GM10847 (cell line): Measurements from ENCODE around the gene RCBTB1.

ENCODE experiments used
- POLR2A ChIP-seq: IDR thresholded peaks from 2 replicates; pipeline ENCODE4 v1.6.1; 2011; ENCODE audit not compliant: insufficient read length; ENCODE audit errors: extremely low read depth

The RCBTB1 gene

DNA sequence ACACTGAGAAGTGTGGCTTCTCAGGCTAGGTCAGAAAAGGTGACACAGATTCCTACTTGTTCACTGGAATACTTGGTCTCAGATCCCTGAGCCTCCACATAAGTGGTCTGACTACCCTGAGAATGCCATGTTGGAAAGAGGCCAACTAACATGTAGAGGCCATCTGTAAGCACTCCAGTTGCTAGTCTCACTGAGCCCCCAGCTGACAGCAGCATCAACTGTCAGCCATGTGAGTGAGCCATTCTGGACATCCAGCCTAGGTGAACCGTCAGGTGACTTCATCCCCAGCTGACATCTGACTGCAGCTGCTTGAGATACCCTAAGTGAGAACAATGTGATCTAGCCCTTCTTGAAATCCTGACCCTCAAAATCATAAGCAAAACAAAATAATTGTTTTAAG is 24.8 kb upstream of the RCBTB1 start:
- no peak for TF ChIP-seq POLR2A

DNA sequence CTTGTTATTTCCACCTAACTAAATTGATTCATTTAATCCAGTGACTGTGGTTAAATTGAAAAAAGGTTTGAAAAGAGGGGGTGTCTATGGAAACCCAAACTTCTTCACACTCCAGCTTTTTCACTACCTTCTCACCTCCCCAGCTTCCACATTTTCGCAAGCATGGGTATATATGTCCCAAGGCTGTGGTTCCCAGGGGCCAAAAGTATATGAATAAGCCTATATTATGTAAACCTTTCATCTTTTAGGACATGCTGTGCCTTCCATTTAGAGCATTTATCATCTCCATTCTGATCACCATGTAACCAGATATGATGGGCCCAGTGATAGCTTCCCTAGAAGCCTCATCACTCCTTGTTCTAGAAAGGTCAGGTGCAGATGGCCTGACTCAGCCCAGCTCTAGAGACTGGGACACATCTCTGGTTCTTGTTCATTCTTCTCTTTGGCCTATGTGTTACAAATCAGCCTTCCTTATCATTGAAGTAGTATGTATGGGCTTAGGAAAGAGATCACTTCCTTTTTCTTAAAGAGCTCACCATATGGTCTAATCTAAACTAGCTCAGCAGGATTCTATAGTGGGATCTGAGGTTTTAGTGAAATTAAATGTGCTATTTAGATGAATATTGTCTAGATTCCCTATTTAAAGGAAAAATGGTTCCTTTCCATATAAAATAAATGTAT is 23.4 kb upstream of the RCBTB1 start:
- TF ChIP-seq POLR2A: no peak

DNA sequence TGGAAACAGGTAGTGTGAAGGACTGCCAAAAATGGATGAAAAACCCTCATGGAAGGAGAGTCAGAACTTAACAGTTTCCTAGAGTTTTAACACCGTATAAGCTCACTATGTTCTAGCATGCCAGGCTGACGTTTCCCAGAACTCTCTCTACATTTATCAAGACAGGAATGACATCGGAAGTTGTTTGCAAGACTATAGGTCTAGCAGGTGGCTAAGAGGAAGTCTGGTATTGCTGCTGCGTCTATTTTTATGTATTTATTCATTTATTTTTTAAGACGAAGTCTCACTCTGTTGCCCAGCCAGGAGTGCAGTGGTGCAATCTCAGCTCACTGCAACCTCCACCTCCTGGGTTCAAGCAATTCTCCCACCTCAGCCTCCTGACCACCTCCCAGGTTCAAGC is 22.4 kb upstream of the RCBTB1 start:
- TF ChIP-seq POLR2A: no peak

DNA sequence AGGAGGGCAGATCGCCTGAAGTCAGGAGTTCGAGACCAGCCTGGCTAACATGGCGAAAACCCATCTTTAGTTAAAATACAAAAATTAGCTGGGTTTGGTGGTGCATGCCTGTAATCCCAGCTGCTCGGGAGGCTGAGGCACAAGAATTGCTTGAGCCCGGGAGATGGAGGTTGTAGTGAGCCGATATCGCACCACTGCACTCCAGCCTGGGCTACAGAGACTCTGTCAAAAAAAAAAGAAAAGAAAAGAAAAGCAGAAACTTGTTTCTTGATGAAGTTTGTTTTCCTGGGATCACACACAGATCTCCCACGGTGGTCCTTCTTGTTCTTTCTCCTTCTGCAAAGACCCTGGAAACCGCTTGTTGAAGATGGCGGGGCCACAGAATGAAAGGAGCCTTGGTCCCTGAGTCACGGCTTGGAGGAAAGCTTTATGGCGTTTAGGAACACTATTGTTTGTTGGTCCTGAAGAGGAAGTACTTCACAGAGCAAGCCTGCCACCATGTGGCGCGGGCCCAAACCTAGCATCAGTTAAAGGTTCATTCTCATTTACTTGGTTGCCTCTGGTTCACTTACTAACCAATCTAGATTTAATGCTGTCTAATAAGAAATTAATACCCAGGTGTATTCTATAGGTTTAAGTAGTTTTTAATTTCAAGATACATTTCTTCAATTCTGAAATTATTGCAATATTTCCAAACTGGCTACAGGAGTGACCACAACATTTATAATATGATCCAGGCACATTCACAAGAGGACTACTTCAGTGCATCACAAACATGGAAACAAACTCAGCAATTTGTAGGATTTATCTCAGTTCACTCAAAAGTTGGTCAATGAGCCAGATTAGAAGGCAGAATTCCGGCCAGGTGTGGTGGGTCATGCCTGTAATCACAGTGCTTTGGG is 21.6 kb upstream of the RCBTB1 start:
- TF ChIP-seq POLR2A: no peak

DNA sequence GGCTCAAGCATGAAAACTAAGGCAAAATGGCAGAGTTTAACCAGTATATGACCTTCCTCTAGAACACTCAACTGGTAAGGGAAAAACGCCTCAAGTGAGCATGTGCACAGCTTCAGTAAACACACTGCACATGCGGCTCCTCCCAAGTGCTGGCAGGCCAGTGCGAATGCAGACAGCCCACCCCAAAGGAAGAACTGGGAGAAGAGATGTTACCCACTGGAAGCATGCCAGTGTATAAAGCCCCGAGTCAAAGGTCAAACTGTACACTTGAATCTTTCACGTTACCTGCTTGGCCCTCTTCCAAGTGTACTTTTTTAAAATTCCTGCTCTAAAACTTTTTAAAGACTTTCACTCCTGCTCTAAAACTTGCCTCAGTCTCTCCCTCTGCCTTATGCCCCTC is 19.2 kb upstream of the RCBTB1 start:
- no peak for TF ChIP-seq POLR2A

DNA sequence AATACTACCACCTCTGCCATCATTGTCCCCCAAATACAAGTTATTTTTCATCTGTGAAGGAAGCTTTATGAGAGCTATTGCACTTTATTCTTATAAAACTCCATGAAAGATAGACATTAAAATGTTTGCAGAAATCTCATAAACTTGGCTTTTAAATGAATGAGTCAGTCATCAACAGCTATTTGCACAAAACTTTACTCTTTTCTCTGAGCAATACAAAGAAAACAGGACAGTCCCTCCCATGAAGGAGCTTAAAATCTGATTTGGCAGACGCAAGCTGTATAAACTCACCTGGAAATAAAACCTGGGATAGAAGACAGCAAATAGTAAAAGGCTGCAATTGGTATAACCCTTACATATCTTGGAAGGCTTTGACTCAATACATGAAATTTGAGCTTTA is 16.6 kb upstream of the RCBTB1 start:
- no peak for TF ChIP-seq POLR2A

DNA sequence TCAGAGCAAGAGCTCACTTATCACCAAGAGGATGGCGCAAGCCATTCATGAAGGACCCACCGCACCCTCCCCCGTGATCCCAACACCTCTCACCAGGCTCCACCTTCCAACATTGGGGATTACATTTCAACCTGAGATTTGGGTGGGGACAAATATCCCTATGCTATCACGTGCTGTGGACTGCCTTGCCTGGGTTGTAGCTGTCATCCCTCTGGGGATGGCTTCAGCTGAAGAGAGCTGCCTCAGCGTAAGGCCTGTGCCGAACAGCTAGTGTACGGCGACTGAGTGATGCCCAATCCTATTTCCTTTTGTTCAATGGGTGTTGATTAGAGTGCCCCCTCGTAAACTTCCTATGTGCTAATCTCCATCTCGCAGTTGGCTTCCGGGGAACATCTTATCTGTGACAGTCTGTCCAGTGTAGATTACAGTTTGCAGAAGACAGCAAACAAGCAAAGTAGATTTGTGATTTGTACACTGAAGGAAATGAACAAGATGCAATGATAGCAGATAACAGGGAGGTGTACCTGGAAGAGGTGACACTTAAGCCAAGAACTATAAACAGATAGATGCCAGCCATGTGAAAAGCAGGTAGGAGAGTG is 11.8 kb upstream of the RCBTB1 start:
- no peak for TF ChIP-seq POLR2A

DNA sequence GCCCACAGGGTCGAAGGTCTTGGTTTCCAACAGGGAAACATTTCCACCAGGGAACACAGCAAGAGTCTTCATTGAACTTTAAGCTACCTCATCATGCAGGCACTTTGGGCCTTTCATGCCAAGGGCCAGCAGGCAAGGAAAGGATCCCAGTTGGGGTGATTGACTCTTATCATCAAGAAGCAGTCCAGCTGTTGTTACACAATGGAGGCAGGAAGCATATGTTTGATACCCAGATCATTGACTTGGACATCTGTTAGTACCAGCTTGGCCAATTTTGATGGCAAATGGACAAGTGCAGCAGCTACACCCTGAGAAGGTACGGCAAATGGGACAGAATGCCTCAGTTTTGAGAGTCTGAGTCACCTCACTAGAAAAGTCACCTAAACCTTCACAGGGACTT is 10.9 kb upstream of the RCBTB1 start:
- TF ChIP-seq POLR2A: no peak

DNA sequence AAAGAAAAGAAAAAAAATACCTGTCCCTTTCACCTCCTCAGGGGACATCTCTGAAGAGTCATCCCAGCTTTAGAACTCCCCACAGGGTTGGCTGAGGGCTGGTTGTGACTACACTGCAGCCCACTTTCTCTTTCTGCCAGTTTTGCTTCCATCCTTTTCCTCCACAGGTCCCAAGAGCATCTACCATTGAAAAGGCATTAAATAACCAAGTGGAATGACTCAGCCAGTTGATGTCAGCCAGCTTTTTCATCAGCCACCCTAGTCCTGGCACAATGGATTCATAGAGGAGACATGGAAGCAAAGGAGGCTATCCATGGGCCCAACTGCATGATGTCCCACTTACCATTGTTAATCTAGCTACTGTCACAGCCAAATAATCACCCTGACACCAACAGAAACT is 9.2 kb upstream of the RCBTB1 start:
- no peak for TF ChIP-seq POLR2A

DNA sequence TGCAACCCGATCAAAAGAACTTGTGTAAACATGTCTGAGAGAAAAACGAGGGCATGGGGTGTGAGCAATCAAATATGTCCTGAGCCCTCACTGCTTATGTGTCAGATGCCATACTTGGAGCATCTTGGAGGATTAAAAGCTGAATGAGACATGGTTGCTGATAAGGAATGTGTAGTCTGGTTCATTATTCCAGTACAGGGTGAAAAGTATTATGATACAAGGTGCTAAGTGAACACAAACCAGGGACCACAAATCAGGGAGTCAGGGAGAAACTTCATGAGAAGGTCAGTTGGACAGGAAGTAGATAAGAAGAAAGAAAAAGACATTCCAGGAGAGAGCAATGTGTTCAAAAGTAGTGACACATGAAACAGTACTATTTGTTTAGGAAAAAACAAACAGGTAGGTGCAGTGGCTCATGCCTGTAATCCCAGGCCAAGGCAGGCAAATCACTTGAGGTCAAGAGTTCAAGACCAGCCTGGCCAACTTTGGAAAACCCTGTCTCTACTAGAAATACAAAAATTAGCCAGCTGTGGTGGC is 2.0 kb upstream of the RCBTB1 start:
- no peak for TF ChIP-seq POLR2A

DNA sequence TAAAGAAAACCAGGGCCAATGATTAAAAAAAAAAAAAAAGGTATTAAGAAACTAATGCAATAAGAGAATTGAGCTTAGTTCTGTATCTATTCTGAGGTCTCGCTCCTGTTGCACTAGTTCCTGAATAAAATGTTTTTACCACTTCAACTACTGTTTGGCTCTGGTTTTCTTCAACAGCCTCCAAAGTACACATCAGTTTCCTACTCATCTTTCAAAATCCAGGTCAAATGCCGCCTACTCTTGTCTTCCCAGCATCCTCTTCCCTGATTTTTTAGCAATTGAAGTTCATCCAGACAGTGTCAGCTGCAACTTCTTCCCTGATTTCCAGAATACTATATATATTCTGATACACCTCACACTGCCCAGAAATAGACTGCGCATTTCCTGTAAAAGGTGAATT is 1.4 kb upstream of the RCBTB1 start:
- TF ChIP-seq POLR2A: no peak

DNA sequence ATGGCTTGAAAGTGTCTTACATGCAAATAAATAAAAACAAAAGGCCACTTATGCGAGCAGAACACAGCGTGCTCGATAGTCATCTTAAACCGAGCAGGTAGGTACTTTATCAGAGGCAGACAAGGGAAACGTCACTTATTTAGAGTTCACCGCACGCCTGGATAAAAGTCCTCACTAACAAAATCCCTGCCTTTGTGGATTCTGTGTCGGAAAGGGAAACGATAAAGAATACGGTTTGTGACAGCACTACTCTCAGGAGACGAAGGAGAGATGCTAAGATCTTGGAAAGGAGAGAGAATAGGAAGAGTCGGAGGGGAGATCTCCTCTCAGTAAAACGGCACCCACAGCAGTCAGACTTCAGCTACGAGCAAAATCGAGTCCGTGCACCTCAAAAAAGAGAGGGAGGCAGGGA is 581 bp downstream of the RCBTB1 start:
- TF ChIP-seq POLR2A: no peak

DNA sequence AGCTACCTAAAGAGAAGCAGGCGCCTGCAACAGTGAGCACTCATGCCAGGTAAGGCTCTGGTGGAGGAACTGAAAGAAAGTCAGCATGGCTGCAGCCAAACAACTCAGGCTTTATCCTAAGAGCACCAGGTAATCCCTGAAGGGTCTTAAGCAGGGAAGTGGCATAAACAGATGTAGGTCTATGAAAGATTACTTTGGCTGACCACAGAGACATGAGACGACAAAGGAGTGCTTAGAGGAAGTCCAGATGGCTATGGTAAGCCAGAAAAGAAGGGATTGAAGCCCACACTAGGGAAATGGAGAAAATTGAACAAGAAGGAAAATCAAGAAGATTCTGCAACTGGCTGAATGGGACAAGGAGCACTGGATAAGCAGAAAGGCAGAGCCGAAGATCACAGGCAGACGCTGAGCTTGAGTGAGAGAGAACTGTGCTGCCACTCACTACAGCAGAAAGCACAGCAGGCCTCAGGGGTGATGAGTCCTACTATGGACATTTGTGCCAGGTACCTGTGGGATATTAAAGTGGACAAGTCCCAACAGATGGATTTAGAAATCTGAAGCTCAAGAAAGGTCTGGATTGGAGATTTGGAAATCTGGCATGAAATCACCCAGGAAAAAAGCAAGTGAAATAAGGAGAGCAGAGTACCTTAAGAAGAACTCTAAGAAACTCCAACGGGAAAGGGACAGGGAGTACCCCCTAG is 4.2 kb downstream of the RCBTB1 start:
- no peak for TF ChIP-seq POLR2A

DNA sequence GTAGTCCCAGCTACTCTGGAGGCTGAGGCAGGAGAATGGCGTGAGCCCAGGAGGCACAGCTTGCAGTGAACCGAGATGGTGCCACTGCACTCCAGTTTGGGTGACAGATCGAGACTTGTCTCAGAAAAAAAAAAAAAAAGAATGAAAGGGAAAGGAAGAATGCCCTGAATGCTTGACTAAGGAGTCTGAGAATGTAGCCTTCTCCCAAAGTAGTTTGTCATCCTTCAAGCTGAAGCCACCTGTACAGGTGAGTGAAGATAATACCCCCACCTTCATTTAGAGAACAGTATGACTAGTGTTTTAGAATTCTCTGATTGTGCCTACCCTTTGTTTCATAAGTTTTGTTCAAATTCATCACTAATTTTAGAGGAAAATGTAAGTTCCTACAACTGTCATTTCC is 5.9 kb downstream of the RCBTB1 start:
- no peak for TF ChIP-seq POLR2A

DNA sequence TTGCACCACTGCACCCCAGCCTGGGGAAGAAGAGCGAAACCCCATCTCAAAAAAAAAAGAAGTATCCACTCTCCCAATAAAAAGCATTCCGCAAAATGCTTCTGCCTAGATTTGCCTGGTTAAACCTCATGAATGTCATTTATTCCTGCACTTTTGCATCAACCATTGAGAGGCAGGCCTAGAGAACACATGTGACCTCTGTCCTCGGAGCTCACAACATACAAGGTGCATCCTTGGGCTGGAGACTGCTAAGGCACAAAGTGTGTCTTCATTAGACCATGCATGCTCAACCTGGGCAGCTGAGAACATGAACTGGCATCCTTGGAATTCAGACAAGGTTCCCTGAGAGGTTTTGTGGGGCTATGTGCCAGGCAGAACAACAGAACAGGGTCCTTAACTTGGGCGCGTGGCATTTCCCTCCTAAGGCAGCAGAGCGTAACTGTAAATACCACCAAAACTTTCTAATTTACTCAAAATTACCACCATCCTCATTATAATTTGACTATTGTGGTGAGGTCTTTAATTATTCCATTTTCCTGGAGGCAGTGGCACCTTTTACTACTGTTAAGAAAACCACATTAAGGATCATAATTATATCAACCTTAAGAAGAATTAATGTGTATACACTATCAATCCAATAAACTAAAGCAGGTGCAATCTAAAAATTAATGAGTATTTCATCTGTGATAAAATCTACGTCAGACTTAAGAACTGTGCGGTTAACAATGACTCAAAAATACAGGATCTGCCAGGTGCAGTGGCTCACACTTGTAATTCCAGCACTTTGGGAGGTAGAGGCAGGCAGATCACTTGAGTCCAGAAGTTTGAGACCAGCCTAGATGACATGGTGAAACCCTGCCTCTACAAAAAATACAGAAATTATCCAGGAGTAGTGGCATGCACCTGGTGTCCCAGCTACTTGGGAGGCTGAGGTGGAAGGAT is 13.8 kb downstream of the RCBTB1 start:
- TF ChIP-seq POLR2A: no peak
